ENCODE measurements around the gene TP53I11. TPM values are rescaled to one million over a fixed set of nuclear protein-coding genes. Genes with fewer than 3 reads are reported as not detected.
A peak's percentile ranks its signal among the peaks of the same experiment; 100 is the strongest.

Gene TP53I11
- polyA plus RNA-seq, 4 donors, result 61.5 to 93.4 (median 70.4) TPM

- DNase-seq (ENCODE audit: low read depth in 4 of 4, low spot score in 2 of 4), result no peak
These were observed 8.4 kb downstream of the TP53I11 start for GRCh38 chr11:44942029-44942955.

- DNase-seq (ENCODE audit: low read depth in 4 of 4, low spot score in 2 of 4), result no peak
These were observed 9.2 kb downstream of the TP53I11 start for GRCh38 chr11:44941259-44942021.

- DNase-seq (ENCODE audit: low read depth in 4 of 4, low spot score in 2 of 4), result no peak
These were observed 9.8 kb downstream of the TP53I11 start for GRCh38 chr11:44940835-44941234.

GRCh38 chr11:44940404-44940803, 10.3 kb downstream of the TP53I11 start:
- no peak for DNase-seq (ENCODE audit: low read depth in 4 of 4, low spot score in 2 of 4)

GRCh38 chr11:44939673-44940395, 10.8 kb downstream of the TP53I11 start:
- no peak for DNase-seq (ENCODE audit: low read depth in 4 of 4, low spot score in 2 of 4)

- no peak for DNase-seq (ENCODE audit: low read depth in 4 of 4, low spot score in 2 of 4)
These were observed 12.5 kb downstream of the TP53I11 start for GRCh38 chr11:44938066-44938691.

- no peak for DNase-seq (ENCODE audit: low read depth in 4 of 4, low spot score in 2 of 4)
These were observed 13.6 kb downstream of the TP53I11 start for GRCh38 chr11:44936951-44937543.

GRCh38 chr11:44936525-44936924, 14.2 kb downstream of the TP53I11 start:
- peak in 2 of 4 donors; percentile 71 to 76 for DNase-seq (ENCODE audit: low read depth in 4 of 4, low spot score in 2 of 4)

- no peak for DNase-seq (ENCODE audit: low read depth in 4 of 4, low spot score in 2 of 4)
These were observed 15.9 kb downstream of the TP53I11 start for GRCh38 chr11:44934735-44935250.

- no peak for DNase-seq (ENCODE audit: low read depth in 4 of 4, low spot score in 2 of 4)
These were observed 16.6 kb downstream of the TP53I11 start for GRCh38 chr11:44934110-44934509.

- no peak for DNase-seq (ENCODE audit: low read depth in 4 of 4, low spot score in 2 of 4)
These were observed 19.2 kb downstream of the TP53I11 start for GRCh38 chr11:44931466-44931865.

GRCh38 chr11:44930588-44931302, 19.9 kb downstream of the TP53I11 start:
- DNase-seq (ENCODE audit: low read depth in 4 of 4, low spot score in 2 of 4), result no peak

GRCh38 chr11:44928816-44929215, 21.9 kb downstream of the TP53I11 start:
- DNase-seq (ENCODE audit: low read depth in 4 of 4, low spot score in 2 of 4), result no peak

- no peak for DNase-seq (ENCODE audit: low read depth in 4 of 4, low spot score in 2 of 4)
These were observed 22.5 kb downstream of the TP53I11 start for GRCh38 chr11:44928144-44928543.

- peak in 1 of 4 donors; percentile 46 for DNase-seq (ENCODE audit: low read depth in 4 of 4, low spot score in 2 of 4)
These were observed 23.5 kb downstream of the TP53I11 start for GRCh38 chr11:44927174-44927661.

- no peak for DNase-seq (ENCODE audit: low read depth in 4 of 4, low spot score in 2 of 4)
These were observed 24.6 kb downstream of the TP53I11 start for GRCh38 chr11:44926036-44926435.

- no peak for DNase-seq (ENCODE audit: low read depth in 4 of 4, low spot score in 2 of 4)
These were observed 26.9 kb downstream of the TP53I11 start for GRCh38 chr11:44923806-44924205.

- no peak for DNase-seq (ENCODE audit: low read depth in 4 of 4, low spot score in 2 of 4)
These were observed 27.6 kb downstream of the TP53I11 start for GRCh38 chr11:44923115-44923514.

- no peak for DNase-seq (ENCODE audit: low read depth in 4 of 4, low spot score in 2 of 4)
These were observed 30.2 kb downstream of the TP53I11 start for GRCh38 chr11:44920451-44920850.
